Hindlimb muscle (tissue), 1 donor: ENCODE data around the gene LIN7A. TPM values are rescaled to one million over a fixed set of nuclear protein-coding genes. Genes with fewer than 3 reads are reported as not detected.

ENCODE experiments used
- DNase-seq: peaks from one replicate; pipeline ENCODE4 v3.0.0-alpha.2; 2013
- polyA plus RNA-seq: library from polyadenylated mRNA; unstranded; fragments of 120-200 nt; gene quantifications from one replicate; pipeline ENCODE4 v1.2.1, GENCODE V29; 2013; ENCODE audit not compliant: insufficient read length

The LIN7A gene
- 2.7 TPM for polyA plus RNA-seq

GRCh38 chr12:80937391-80938238 is at the start of gene LIN7A:
Gene LIN7A, minus strand, starts transcription at chr12:80937934. Its CDS starts 212 bp downstream, at chr12:80937722.
- DNase-seq = peak; percentile 42

- no peak for DNase-seq
Measured at GRCh38 chr12:80986224-80986623, 48.5 kb upstream of the LIN7A start.

GRCh38 chr12:80979816-80980215 is 42.1 kb upstream of the LIN7A start:
- DNase-seq = no peak

- no peak for DNase-seq
Measured at GRCh38 chr12:80979251-80979650, 41.5 kb upstream of the LIN7A start.

GRCh38 chr12:80977346-80977745 is 39.6 kb upstream of the LIN7A start:
- DNase-seq = no peak

- no peak for DNase-seq
Measured at GRCh38 chr12:80968326-80968725, 30.6 kb upstream of the LIN7A start.

GRCh38 chr12:80967565-80967964 is 29.8 kb upstream of the LIN7A start:
- no peak for DNase-seq

- no peak for DNase-seq
Measured at GRCh38 chr12:80966001-80966400, 28.3 kb upstream of the LIN7A start.

- DNase-seq = no peak
Measured at GRCh38 chr12:80958162-80958561, 20.4 kb upstream of the LIN7A start.

GRCh38 chr12:80954857-80955520 is 17.3 kb upstream of the LIN7A start:
- DNase-seq = no peak

GRCh38 chr12:80952443-80952842 is 14.7 kb upstream of the LIN7A start:
- no peak for DNase-seq

- DNase-seq = no peak
Measured at GRCh38 chr12:80946591-80946990, 8.9 kb upstream of the LIN7A start.

- no peak for DNase-seq
Measured at GRCh38 chr12:80943338-80943737, 5.6 kb upstream of the LIN7A start.

GRCh38 chr12:80941916-80942315 is 4.2 kb upstream of the LIN7A start:
- no peak for DNase-seq

GRCh38 chr12:80939231-80939950 is 1.7 kb upstream of the LIN7A start:
- DNase-seq = no peak

GRCh38 chr12:80938397-80938796 is 663 bp upstream of the LIN7A start:
- DNase-seq = no peak

GRCh38 chr12:80936642-80937390 is 918 bp downstream of the LIN7A start:
- DNase-seq = peak; percentile 47

- DNase-seq = no peak
Measured at GRCh38 chr12:80936353-80936641, 1.4 kb downstream of the LIN7A start.

- no peak for DNase-seq
Measured at GRCh38 chr12:80935111-80935510, 2.6 kb downstream of the LIN7A start.

- DNase-seq = no peak
Measured at GRCh38 chr12:80925983-80926382, 11.8 kb downstream of the LIN7A start.

- DNase-seq = no peak
Measured at GRCh38 chr12:80925237-80925636, 12.5 kb downstream of the LIN7A start.

- DNase-seq = no peak
Measured at GRCh38 chr12:80924437-80924836, 13.3 kb downstream of the LIN7A start.

- DNase-seq = no peak
Measured at GRCh38 chr12:80920006-80920405, 17.7 kb downstream of the LIN7A start.
